WTC11 (cell line): ENCODE results near the gene BCOR. TPM values are rescaled to one million over a fixed set of nuclear protein-coding genes. Genes with fewer than 3 reads are reported as not detected.

ENCODE experiments used
- ATAC-seq: fragments of 200-7000 bp; cut with Tn5 transposase; 2 replicates; pipeline ENCODE4 v1.10.0; 2021; ENCODE audit warnings: mild to moderate bottlenecking, moderate library complexity
- CTCF ChIA-PET: fragments of 300-600 bp; sonication (Branson Sonifier 250); formaldehyde crosslinking; loops from one replicate; lab custom pipeline; 2021; ENCODE audit warnings: antibody characterized with exemption; lab: Charles Lee
- POLR2A ChIA-PET: fragments of 350-600 bp; sonication (Branson Sonifier 250); formaldehyde crosslinking; loops from one replicate; lab custom pipeline; 2021; ENCODE audit warnings: antibody characterized with exemption; lab: Charles Lee
- DNase-seq: peaks from one replicate; pipeline ENCODE4 v3.0.0; 2021; ENCODE audit warnings: low spot score
- H3K27ac Mint-ChIP-seq: 2 replicates; pipeline ENCODE4 v1.8.0; 2021; ENCODE audit warnings: mixed read lengths
- H3K27me3 Mint-ChIP-seq: 2 replicates; pipeline ENCODE4 v1.8.0; 2021; ENCODE audit warnings: low read depth, mild to moderate bottlenecking, moderate library complexity, mixed read lengths
- H3K36me3 Mint-ChIP-seq: 2 replicates; pipeline ENCODE4 v1.8.0; 2021; ENCODE audit warnings: mixed read lengths
- H3K4me1 Mint-ChIP-seq: 2 replicates; pipeline ENCODE4 v1.8.0; 2022; ENCODE audit warnings: mixed read lengths
- H3K4me3 Mint-ChIP-seq: 2 replicates; pipeline ENCODE4 v1.8.0; 2021; ENCODE audit warnings: mild to moderate bottlenecking, moderate library complexity, mixed read lengths
- H3K9me3 Mint-ChIP-seq: 2 replicates; pipeline ENCODE4 v1.8.0; 2021; ENCODE audit warnings: mixed read lengths
- ATF1 ChIP-seq: sonication (generic); formaldehyde crosslinking; IDR thresholded peaks from 2 replicates; pipeline ENCODE4 v1.8.1; 2023; ENCODE audit warnings: mild to moderate bottlenecking, moderate library complexity, missing genetic modification reagents
- ATF2 ChIP-seq: sonication (generic); formaldehyde crosslinking; IDR thresholded peaks from 2 replicates; pipeline ENCODE4 v1.8.1; 2022; ENCODE audit warnings: low read depth, missing genetic modification reagents, borderline replicate concordance
- ATF3 ChIP-seq: sonication (generic); formaldehyde crosslinking; conservative IDR thresholded peaks from 2 replicates; pipeline ENCODE4 v1.8.1; 2022; ENCODE audit warnings: mild to moderate bottlenecking, missing genetic modification reagents
- E2F1 ChIP-seq: sonication (generic); formaldehyde crosslinking; IDR thresholded peaks from 2 replicates; pipeline ENCODE4 v1.8.0; 2022; ENCODE audit warnings: mild to moderate bottlenecking, missing genetic modification reagents
- ESRRA ChIP-seq: sonication (generic); formaldehyde crosslinking; IDR thresholded peaks from 2 replicates; pipeline ENCODE4 v1.8.1; 2022; ENCODE audit warnings: mild to moderate bottlenecking, missing genetic modification reagents, borderline replicate concordance
- FOXP1 ChIP-seq: sonication (generic); formaldehyde crosslinking; IDR thresholded peaks from 2 replicates; pipeline ENCODE4 v1.8.0; 2022; ENCODE audit warnings: missing genetic modification reagents, mild to moderate bottlenecking, moderate library complexity, borderline replicate concordance
- GABPB1 ChIP-seq: sonication (generic); formaldehyde crosslinking; IDR thresholded peaks from 2 replicates; pipeline ENCODE4 v1.8.1; 2023; ENCODE audit warnings: mild to moderate bottlenecking, missing genetic modification reagents
- NFYB ChIP-seq: sonication (generic); formaldehyde crosslinking; conservative IDR thresholded peaks from 2 replicates; pipeline ENCODE4 v1.8.0; 2022; ENCODE audit warnings: low read depth, missing genetic modification reagents
- NR1H2 ChIP-seq: sonication (generic); formaldehyde crosslinking; IDR thresholded peaks from 2 replicates; pipeline ENCODE4 v1.9.0; 2021; ENCODE audit warnings: mild to moderate bottlenecking, moderate library complexity, missing genetic modification reagents
- NR2C2 ChIP-seq: sonication (generic); formaldehyde crosslinking; IDR thresholded peaks from 2 replicates; pipeline ENCODE4 v1.8.0; 2022; ENCODE audit warnings: mild to moderate bottlenecking, missing genetic modification reagents
- NR3C1 ChIP-seq: sonication (generic); formaldehyde crosslinking; conservative IDR thresholded peaks from 2 replicates; pipeline ENCODE4 v1.8.1; 2023; ENCODE audit warnings: low read depth, mild to moderate bottlenecking, missing genetic modification reagents
- OVOL2 ChIP-seq: fragments of 250-450 bp; sonication (Bioruptor Pico); IDR thresholded peaks from 2 replicates; pipeline ENCODE4 v1.9.0; 2021; ENCODE audit warnings: mild to moderate bottlenecking, borderline replicate concordance
- PRDM15 ChIP-seq: sonication (generic); formaldehyde crosslinking; IDR thresholded peaks from 2 replicates; pipeline ENCODE4 v1.8.0; 2022; ENCODE audit warnings: missing genetic modification reagents
- RORB ChIP-seq: fragments of 250-450 bp; sonication (Bioruptor Pico); IDR thresholded peaks from 2 replicates; pipeline ENCODE4 v1.9.0; 2021; ENCODE audit warnings: mild to moderate bottlenecking
- TCF7 ChIP-seq: sonication (generic); formaldehyde crosslinking; IDR thresholded peaks from 2 replicates; pipeline ENCODE4 v1.8.0; 2022; ENCODE audit warnings: mild to moderate bottlenecking, low read depth, missing genetic modification reagents, moderate library complexity
- ZBTB21 ChIP-seq: sonication (generic); formaldehyde crosslinking; IDR thresholded peaks from 2 replicates; pipeline ENCODE4 v1.8.1; 2023; ENCODE audit warnings: mild to moderate bottlenecking, missing genetic modification reagents, borderline replicate concordance
- ZNF121 ChIP-seq: sonication (generic); formaldehyde crosslinking; IDR thresholded peaks from 2 replicates; pipeline ENCODE4 v1.8.0; 2023; ENCODE audit warnings: missing genetic modification reagents
- ZNF232 ChIP-seq: sonication (generic); formaldehyde crosslinking; IDR thresholded peaks from 2 replicates; pipeline ENCODE4 v1.8.0; 2022; ENCODE audit warnings: mild to moderate bottlenecking, missing genetic modification reagents
- total RNA-seq: library from RNA; stranded (reverse); gene quantifications from 3 replicates; pipeline ENCODE4 v1.2.3, GENCODE V29; 2021
- TF ChIP-seq, protein P1 (sequence below): sonication (generic); formaldehyde crosslinking; IDR thresholded peaks from 2 replicates; pipeline ENCODE4 v1.8.0; 2022; ENCODE audit warnings: mild to moderate bottlenecking, missing genetic modification reagents
- TF ChIP-seq, protein P2 (sequence below): sonication (generic); formaldehyde crosslinking; IDR thresholded peaks from 2 replicates; pipeline ENCODE4 v1.8.1; 2022; ENCODE audit warnings: missing genetic modification reagents, borderline replicate concordance
- TF ChIP-seq, protein P3 (sequence below): fragments of 200-600 bp; IDR thresholded peaks from 2 replicates; pipeline ENCODE4 v1.8.0; 2022; ENCODE audit warnings: antibody characterized with exemption

Gene BCOR
- total RNA-seq, 1 experiment from 2014 or later, result 44.5 TPM

DNA sequence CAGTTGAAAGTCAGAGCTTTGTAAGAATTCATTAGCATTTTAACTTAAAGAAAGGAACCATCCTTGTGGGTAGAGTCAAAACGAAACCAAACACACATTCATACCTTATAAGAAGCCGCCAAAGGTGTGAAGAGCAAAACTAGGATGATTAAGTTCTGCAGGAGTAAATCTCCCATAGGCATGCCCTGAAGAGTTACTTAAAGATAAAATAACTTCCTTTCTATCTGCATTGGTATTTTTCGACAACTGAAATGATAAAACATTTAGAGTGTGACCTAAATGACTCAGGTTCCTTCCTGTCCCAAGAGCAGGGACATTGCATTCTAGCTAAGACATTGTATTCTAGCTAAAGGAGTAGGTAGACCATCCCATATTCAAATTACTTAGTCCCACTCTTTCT lies 75.3 kb downstream of the BCOR start:
- no peak for DNase-seq
- H3K4me1 Mint-ChIP-seq, result peaks cover 5% of the 10 kb centered on the region; the same call in 1 of the 2 replicates
- TF ChIP-seq GABPB1 (CRISPR knock-in tag) (no peak), ATF1 (CRISPR knock-in tag) (no peak), ESRRA (CRISPR knock-in tag) (no peak), ATF3 (CRISPR knock-in tag) (no peak), NR2C2 (CRISPR knock-in tag) (no peak), NR3C1 (CRISPR knock-in tag) (no peak), ATF2 (CRISPR knock-in tag) (no peak), NFYB (CRISPR knock-in tag) (no peak), RORB (CRISPR knock-in tag) (no peak), FOXP1 (CRISPR knock-in tag) (no peak), TCF7 (CRISPR knock-in tag) (no peak), PRDM15 (CRISPR knock-in tag) (no peak), OVOL2 (CRISPR knock-in tag) (no peak), E2F1 (CRISPR knock-in tag) (no peak)
- TF ChIP-seq, protein P1, sequence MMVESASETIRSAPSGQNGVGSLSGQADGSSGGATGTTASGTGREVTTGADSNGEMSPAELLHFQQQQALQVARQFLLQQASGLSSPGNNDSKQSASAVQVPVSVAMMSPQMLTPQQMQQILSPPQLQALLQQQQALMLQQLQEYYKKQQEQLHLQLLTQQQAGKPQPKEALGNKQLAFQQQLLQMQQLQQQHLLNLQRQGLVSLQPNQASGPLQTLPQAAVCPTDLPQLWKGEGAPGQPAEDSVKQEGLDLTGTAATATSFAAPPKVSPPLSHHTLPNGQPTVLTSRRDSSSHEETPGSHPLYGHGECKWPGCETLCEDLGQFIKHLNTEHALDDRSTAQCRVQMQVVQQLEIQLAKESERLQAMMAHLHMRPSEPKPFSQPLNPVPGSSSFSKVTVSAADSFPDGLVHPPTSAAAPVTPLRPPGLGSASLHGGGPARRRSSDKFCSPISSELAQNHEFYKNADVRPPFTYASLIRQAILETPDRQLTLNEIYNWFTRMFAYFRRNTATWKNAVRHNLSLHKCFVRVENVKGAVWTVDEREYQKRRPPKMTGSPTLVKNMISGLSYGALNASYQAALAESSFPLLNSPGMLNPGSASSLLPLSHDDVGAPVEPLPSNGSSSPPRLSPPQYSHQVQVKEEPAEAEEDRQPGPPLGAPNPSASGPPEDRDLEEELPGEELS (CRISPR knock-in tag), result no peak
- TF ChIP-seq, all 79 proteins: peak for 0
- Mint-ChIP-seq H3K4me3 (no peak overlapping the region), H3K9me3 (no peaks in the 10 kb centered on the region), H3K27ac (no peak overlapping the region), H3K27me3 (no peaks in the 10 kb centered on the region), H3K36me3 (0 out of 2 replicates have a peak, but pooled peaks cover 3% of the 10 kb centered on the region)
- ChIA-PET POLR2A (no interaction called here), CTCF (interaction anchor here (0.6 kb wide), 1 partner anchor 207 kb away, joined by 6 read pairs; no protein-coding TSS in a partner anchor)
- ATAC-seq, result no peak

DNA sequence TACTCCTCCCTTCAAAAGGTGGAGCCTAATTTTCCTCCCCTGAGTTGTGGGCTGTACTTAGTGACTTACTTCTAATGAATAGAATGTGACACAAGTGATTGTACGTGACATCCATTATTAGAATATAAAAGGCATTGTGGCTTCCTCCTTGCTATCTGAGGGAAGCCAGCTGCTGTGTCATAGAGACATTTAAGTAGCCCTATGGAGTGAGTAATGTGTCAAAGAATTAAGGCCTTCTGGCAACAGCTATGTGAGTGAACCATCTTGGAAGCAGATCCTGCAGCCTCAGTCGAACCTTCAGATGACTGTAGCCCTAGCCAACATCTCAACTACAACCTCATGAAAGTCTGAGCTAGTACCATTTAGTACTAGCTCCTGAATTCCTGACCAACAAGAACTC lies 76.1 kb downstream of the BCOR start:
- ATAC-seq, result no peak
- TF ChIP-seq, protein P2, sequence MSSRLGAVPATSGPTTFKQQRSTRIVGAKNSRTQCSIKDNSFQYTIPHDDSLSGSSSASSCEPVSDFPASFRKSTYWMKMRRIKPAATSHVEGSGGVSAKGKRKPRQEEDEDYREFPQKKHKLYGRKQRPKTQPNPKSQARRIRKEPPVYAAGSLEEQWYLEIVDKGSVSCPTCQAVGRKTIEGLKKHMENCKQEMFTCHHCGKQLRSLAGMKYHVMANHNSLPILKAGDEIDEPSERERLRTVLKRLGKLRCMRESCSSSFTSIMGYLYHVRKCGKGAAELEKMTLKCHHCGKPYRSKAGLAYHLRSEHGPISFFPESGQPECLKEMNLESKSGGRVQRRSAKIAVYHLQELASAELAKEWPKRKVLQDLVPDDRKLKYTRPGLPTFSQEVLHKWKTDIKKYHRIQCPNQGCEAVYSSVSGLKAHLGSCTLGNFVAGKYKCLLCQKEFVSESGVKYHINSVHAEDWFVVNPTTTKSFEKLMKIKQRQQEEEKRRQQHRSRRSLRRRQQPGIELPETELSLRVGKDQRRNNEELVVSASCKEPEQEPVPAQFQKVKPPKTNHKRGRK, result no peak
- TF ChIP-seq NR1H2 (CRISPR knock-in tag) (no peak), ZNF121 (CRISPR knock-in tag) (no peak), ZNF232 (CRISPR knock-in tag) (no peak), ZBTB21 (CRISPR knock-in tag) (no peak)
- TF ChIP-seq, protein P3, sequence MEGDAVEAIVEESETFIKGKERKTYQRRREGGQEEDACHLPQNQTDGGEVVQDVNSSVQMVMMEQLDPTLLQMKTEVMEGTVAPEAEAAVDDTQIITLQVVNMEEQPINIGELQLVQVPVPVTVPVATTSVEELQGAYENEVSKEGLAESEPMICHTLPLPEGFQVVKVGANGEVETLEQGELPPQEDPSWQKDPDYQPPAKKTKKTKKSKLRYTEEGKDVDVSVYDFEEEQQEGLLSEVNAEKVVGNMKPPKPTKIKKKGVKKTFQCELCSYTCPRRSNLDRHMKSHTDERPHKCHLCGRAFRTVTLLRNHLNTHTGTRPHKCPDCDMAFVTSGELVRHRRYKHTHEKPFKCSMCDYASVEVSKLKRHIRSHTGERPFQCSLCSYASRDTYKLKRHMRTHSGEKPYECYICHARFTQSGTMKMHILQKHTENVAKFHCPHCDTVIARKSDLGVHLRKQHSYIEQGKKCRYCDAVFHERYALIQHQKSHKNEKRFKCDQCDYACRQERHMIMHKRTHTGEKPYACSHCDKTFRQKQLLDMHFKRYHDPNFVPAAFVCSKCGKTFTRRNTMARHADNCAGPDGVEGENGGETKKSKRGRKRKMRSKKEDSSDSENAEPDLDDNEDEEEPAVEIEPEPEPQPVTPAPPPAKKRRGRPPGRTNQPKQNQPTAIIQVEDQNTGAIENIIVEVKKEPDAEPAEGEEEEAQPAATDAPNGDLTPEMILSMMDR, result no peak

More for the DNA sequence above, 76.1 kb downstream of the BCOR start:
- DNase-seq, result no peak
- ChIA-PET POLR2A (no interaction called here), CTCF (no interaction called here)
- Mint-ChIP-seq H3K27ac (no peak overlapping the region), H3K9me3 (no peaks in the 10 kb centered on the region), H3K4me3 (no peak overlapping the region), H3K27me3 (peaks cover 1% of the 10 kb centered on the region; the same call in 1 of the 2 replicates), H3K36me3 (0 out of 2 replicates have a peak, but pooled peaks cover 3% of the 10 kb centered on the region), H3K4me1 (peaks cover 5% of the 10 kb centered on the region; the same call in 1 of the 2 replicates)
